ENCODE data around the gene INSIG2.

GRCh38 chr2:118106926-118107325 is 18.7 kb downstream of the INSIG2 start:
- TF ChIP-seq POLR2A (IDR thresholded peaks at IDR 0.05; ENCODE audit: low read depth, low read length) (no peak), POLR2AphosphoS5 (IDR thresholded peaks at IDR 0.05; ENCODE audit: low read depth, low read length) (no peak)

Data from GM12892 (cell line).